Mesenchymal stem cell (in vitro differentiated cells and primary cell): ENCODE measurements around the gene POTEI.
"Not testable (repeated sequence)": the region's sequence is repeated elsewhere in the genome, so short reads cannot be mapped to it uniquely, and the experiment has no call there.

ENCODE experiments used
- DNase-seq: peaks from one replicate; pipeline ENCODE4 v3.0.0-alpha.2; 2013
- H2AFZ ChIP-seq: one replicate; pipeline ENCODE4 v1.6.1; 2013; ENCODE audit warnings: low read depth, mild to moderate bottlenecking, control low read depth, inconsistent platforms, low read length, moderate library complexity
- H2AK5ac ChIP-seq: 2 replicates; pipeline ENCODE4 v1.6.1; 2013; ENCODE audit warnings: low read length, moderate library complexity, mild to moderate bottlenecking, inconsistent platforms; ENCODE audit not compliant: severe bottlenecking
- H2BK120ac ChIP-seq: one replicate; pipeline ENCODE4 v1.6.1; 2013; ENCODE audit warnings: low read depth, mild to moderate bottlenecking, inconsistent platforms, low read length, moderate library complexity
- H2BK12ac ChIP-seq, 2 experiments: one replicate each; pipeline ENCODE4 v1.6.1; 2013; ENCODE audit warnings: inconsistent platforms in 2 of 2, low read length in 2 of 2, mild to moderate bottlenecking in 2 of 2, moderate library complexity in 2 of 2, control low read depth in 1 of 2
- H2BK15ac ChIP-seq: one replicate; pipeline ENCODE4 v1.6.1; 2013; ENCODE audit warnings: mild to moderate bottlenecking, low read depth, inconsistent platforms; ENCODE audit not compliant: poor library complexity, severe bottlenecking
- H2BK5ac ChIP-seq: 2 replicates; pipeline ENCODE4 v1.6.1; 2013; ENCODE audit warnings: low read depth, mild to moderate bottlenecking, low read length, control low read depth, inconsistent platforms; ENCODE audit not compliant: poor library complexity, severe bottlenecking
- H3K14ac ChIP-seq, 2 experiments: one replicate each; pipeline ENCODE4 v1.6.1; 2013; ENCODE audit warnings: inconsistent platforms in 2 of 2, low read length in 2 of 2, control low read depth in 1 of 2, mild to moderate bottlenecking in 1 of 2, moderate library complexity in 1 of 2
- H3K18ac ChIP-seq, 2 experiments: one replicate each; pipeline ENCODE4 v1.6.1; 2013; ENCODE audit warnings: inconsistent platforms in 2 of 2, low read length in 2 of 2, control low read depth in 1 of 2, low read depth in 1 of 2, mild to moderate bottlenecking in 1 of 2
- H3K23ac ChIP-seq, 2 experiments: one replicate each; pipeline ENCODE4 v1.6.1; 2013; ENCODE audit warnings: inconsistent platforms in 2 of 2, low read length in 2 of 2, mild to moderate bottlenecking in 2 of 2, moderate library complexity in 2 of 2, control low read depth in 1 of 2
- H3K27ac ChIP-seq: 2 replicates; pipeline ENCODE4 v1.5.1; 2013; ENCODE audit warnings: mild to moderate bottlenecking, moderate library complexity, low read length, control low read depth, inconsistent platforms; ENCODE audit not compliant: poor library complexity, severe bottlenecking
- H3K27me3 ChIP-seq, 2 experiments: 2 replicates each; pipeline versions ENCODE4 v1.6.1 to v1.7.0; 2013; ENCODE audit warnings: low read length in 2 of 2, mild to moderate bottlenecking in 2 of 2, moderate library complexity in 2 of 2, control low read depth in 1 of 2, inconsistent platforms in 1 of 2; ENCODE audit not compliant: control insufficient read depth in 1 of 2, insufficient read depth in 1 of 2
- H3K36me3 ChIP-seq, 2 experiments: 2 replicates each; pipeline versions ENCODE4 v1.6.1 to v1.7.0; 2013; ENCODE audit warnings: low read length in 2 of 2, control low read depth in 1 of 2, inconsistent platforms in 1 of 2, low read depth in 1 of 2, mild to moderate bottlenecking in 1 of 2; ENCODE audit not compliant: insufficient read depth in 2 of 2, control insufficient read depth in 1 of 2
- H3K4ac ChIP-seq, 2 experiments: one replicate each; pipeline ENCODE4 v1.6.1; 2013; ENCODE audit warnings: inconsistent platforms in 2 of 2, low read length in 2 of 2, mild to moderate bottlenecking in 2 of 2, moderate library complexity in 2 of 2, control low read depth in 1 of 2, low read depth in 1 of 2
- H3K4me1 ChIP-seq: 2 replicates; pipeline ENCODE4 v1.6.1; 2013; ENCODE audit warnings: low read depth, low read length, control low read depth; ENCODE audit not compliant: control insufficient read depth, insufficient read depth
- H3K4me2 ChIP-seq: 2 replicates; pipeline ENCODE4 v1.6.1; 2013; ENCODE audit warnings: low read length, mild to moderate bottlenecking, inconsistent platforms; ENCODE audit not compliant: poor library complexity, severe bottlenecking
- H3K4me3 ChIP-seq, 2 experiments: 2 replicates each; pipeline versions ENCODE4 v1.5.1 to v1.7.0; 2013; ENCODE audit warnings: low read length in 2 of 2, mild to moderate bottlenecking in 2 of 2, control low read depth in 1 of 2, low read depth in 1 of 2; ENCODE audit not compliant: insufficient read depth in 1 of 2
- H3K79me1 ChIP-seq: replicated peaks from 2 replicates; pipeline ENCODE4 v1.6.1; 2013; ENCODE audit warnings: mild to moderate bottlenecking, control low read depth, low read length, inconsistent platforms; ENCODE audit not compliant: poor library complexity, severe bottlenecking
- H3K9ac ChIP-seq: 2 replicates; pipeline ENCODE4 v1.7.0; 2013; ENCODE audit warnings: mild to moderate bottlenecking, low read length, moderate library complexity
- H3K9me3 ChIP-seq: 2 replicates; pipeline ENCODE4 v1.7.0; 2013; ENCODE audit warnings: mild to moderate bottlenecking, low read length; ENCODE audit not compliant: control insufficient read depth
- H4K8ac ChIP-seq: one replicate; pipeline ENCODE4 v1.6.1; 2013; ENCODE audit warnings: inconsistent platforms, mild to moderate bottlenecking, low read length, moderate library complexity
- H4K91ac ChIP-seq: one replicate; pipeline ENCODE4 v1.6.1; 2013; ENCODE audit warnings: mild to moderate bottlenecking, low read length, inconsistent platforms
- WGBS: methylation state at CpG from one replicate; pipeline ENCODE4 v1.1.7; 2013; ENCODE audit warnings: mixed read lengths; 5-methylcytosine and 5-hydroxymethylcytosine counted together

The POTEI gene

GRCh38 chr2:130548418-130548817 lies 39.3 kb upstream of the POTEI start:
- H3K4me2 ChIP-seq, H3K18ac ChIP-seq, H2BK5ac ChIP-seq, H2BK15ac ChIP-seq, H2BK12ac ChIP-seq, DNase-seq, H3K4me1 ChIP-seq, H3K4ac ChIP-seq, H2BK120ac ChIP-seq, H3K4me3 ChIP-seq, H4K8ac ChIP-seq, H3K9me3 ChIP-seq, H2AFZ ChIP-seq, H3K27me3 ChIP-seq, H4K91ac ChIP-seq, H3K23ac ChIP-seq, H3K14ac ChIP-seq, H3K36me3 ChIP-seq, H3K27ac ChIP-seq, H3K79me1 ChIP-seq, H2AK5ac ChIP-seq, H3K9ac ChIP-seq: not testable (repeated sequence)
- WGBS = no CpG with 5 or more reads among the region's 3 CpGs

DNA sequence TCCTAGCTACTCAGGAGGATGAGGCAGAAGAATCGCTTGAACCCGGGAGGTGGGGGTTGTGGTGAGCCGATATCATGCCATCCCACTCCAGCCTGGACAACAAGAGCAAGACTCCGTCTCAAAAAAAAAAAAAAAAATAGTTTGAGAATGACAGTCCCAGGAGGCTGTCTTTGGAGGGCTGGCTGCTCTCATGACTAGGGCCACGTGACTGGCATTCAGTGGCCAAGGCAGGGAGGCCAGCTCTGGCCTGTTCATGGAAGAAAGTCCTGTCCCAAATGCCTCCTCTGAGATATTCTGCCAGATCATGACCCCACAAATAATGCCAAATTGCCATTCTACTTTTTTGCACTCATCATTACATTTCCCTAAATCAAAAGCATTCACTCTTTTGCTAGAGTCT lies 35.9 kb upstream of the POTEI start:
- not testable (repeated sequence) for H3K18ac ChIP-seq, H3K4me1 ChIP-seq, H2AFZ ChIP-seq, H3K14ac ChIP-seq, H2BK120ac ChIP-seq, H4K91ac ChIP-seq, H3K36me3 ChIP-seq, H3K4me2 ChIP-seq, H3K79me1 ChIP-seq, H4K8ac ChIP-seq, H3K4ac ChIP-seq, H3K27ac ChIP-seq, H3K9me3 ChIP-seq, H3K4me3 ChIP-seq, DNase-seq, H3K27me3 ChIP-seq, H2BK15ac ChIP-seq, H3K23ac ChIP-seq, H2BK12ac ChIP-seq, H3K9ac ChIP-seq, H2BK5ac ChIP-seq, H2AK5ac ChIP-seq
- no CpG with 5 or more reads among the region's 5 CpGs for WGBS

- not testable (repeated sequence) for H2BK12ac ChIP-seq, H2BK15ac ChIP-seq, H3K14ac ChIP-seq, H3K27ac ChIP-seq, H3K18ac ChIP-seq, H3K36me3 ChIP-seq, H3K4me2 ChIP-seq, H3K9me3 ChIP-seq, H3K79me1 ChIP-seq, H2BK120ac ChIP-seq, H3K27me3 ChIP-seq, H3K4me1 ChIP-seq, H3K9ac ChIP-seq, H2AK5ac ChIP-seq, DNase-seq, H4K8ac ChIP-seq, H3K4ac ChIP-seq, H2AFZ ChIP-seq, H3K4me3 ChIP-seq, H2BK5ac ChIP-seq, H3K23ac ChIP-seq, H4K91ac ChIP-seq
- WGBS = no CpG with 5 or more reads among the region's 12 CpGs
Measured at GRCh38 chr2:130543785-130544528, 34.8 kb upstream of the POTEI start.

DNA sequence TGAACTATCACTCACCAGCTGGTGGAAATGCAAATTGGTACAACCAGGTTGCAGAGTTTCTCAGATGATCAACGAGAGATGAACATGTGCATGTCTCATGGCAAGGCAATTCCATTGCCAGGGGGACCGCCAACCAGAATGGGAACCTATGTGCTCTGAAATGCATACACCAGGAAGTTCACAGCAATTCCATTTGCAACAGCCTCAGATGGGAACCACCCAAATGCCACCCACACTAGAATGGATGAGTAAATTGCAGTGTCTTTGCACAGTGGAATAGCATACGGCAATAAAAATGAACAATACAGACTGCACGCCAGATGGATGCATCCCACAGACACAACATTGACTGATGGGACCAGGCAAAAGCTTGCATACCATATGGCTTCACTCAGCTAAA lies 33.7 kb upstream of the POTEI start:
- not testable (repeated sequence) for H3K4me3 ChIP-seq, H2BK120ac ChIP-seq, H2AFZ ChIP-seq, H4K8ac ChIP-seq, H2BK5ac ChIP-seq, H3K18ac ChIP-seq, H3K27ac ChIP-seq, H3K9me3 ChIP-seq, H3K14ac ChIP-seq, H3K4me1 ChIP-seq, H3K36me3 ChIP-seq, H3K79me1 ChIP-seq, H2BK15ac ChIP-seq, H3K27me3 ChIP-seq, H3K4me2 ChIP-seq, H4K91ac ChIP-seq, H3K4ac ChIP-seq, H3K9ac ChIP-seq, H2AK5ac ChIP-seq, DNase-seq, H3K23ac ChIP-seq, H2BK12ac ChIP-seq
- WGBS = no CpG with 5 or more reads among the region's 4 CpGs
